ENCODE data around the gene MAP3K1.

- TF ChIP-seq CTCF (IDR thresholded peaks at IDR 0.05) (peak in 1 of 6 experiments; percentile 5), POLR2A (IDR thresholded peaks at IDR 0.05) (peak; percentile 56 to 70)
These were observed at the start of gene MAP3K1 for GRCh38 chr5:56814963-56815657.

Measured in adrenal gland (tissue), 5 donors.